H9 (cell line): ENCODE data around the gene SVEP1. TPM values are rescaled to one million over a fixed set of nuclear protein-coding genes. Genes with fewer than 3 reads are reported as not detected.

Source experiments
- DNase-seq: peaks from one replicate; pipeline ENCODE4 v3.0.0-alpha.2; 2017
- H2AFZ ChIP-seq: one replicate; pipeline ENCODE4 v1.6.1; 2013; ENCODE audit warnings: mild to moderate bottlenecking, low read length, control low read depth, moderate library complexity
- H2AK5ac ChIP-seq: 2 replicates; pipeline ENCODE4 v1.6.1; 2013; ENCODE audit warnings: low read length, control low read depth, mixed read lengths; ENCODE audit not compliant: insufficient read length
- H2BK120ac ChIP-seq: one replicate; pipeline ENCODE4 v1.6.1; 2013; ENCODE audit warnings: low read depth, mild to moderate bottlenecking, low read length, control low read depth, inconsistent platforms; ENCODE audit not compliant: poor library complexity, severe bottlenecking
- H2BK12ac ChIP-seq: 2 replicates; pipeline ENCODE4 v1.6.1; 2013; ENCODE audit warnings: low read length, control low read depth, mixed read lengths, low read depth; ENCODE audit not compliant: insufficient read length
- H2BK15ac ChIP-seq: 2 replicates; pipeline ENCODE4 v1.6.1; 2013; ENCODE audit warnings: low read depth, low read length, control low read depth
- H2BK20ac ChIP-seq: one replicate; pipeline ENCODE4 v1.6.1; 2013; ENCODE audit warnings: low read depth, mild to moderate bottlenecking, low read length, control low read depth, inconsistent platforms; ENCODE audit not compliant: poor library complexity, severe bottlenecking
- H2BK5ac ChIP-seq: 2 replicates; pipeline ENCODE4 v1.6.1; 2013; ENCODE audit warnings: low read length, control low read depth, mixed read lengths; ENCODE audit not compliant: insufficient read length
- H3K14ac ChIP-seq: 2 replicates; pipeline ENCODE4 v1.6.1; 2013; ENCODE audit warnings: low read length, control low read depth; ENCODE audit not compliant: insufficient read depth
- H3K18ac ChIP-seq: 2 replicates; pipeline ENCODE4 v1.6.1; 2013; ENCODE audit warnings: low read depth, mild to moderate bottlenecking, mixed read lengths, low read length, control low read depth; ENCODE audit not compliant: insufficient read length
- H3K23ac ChIP-seq: 2 replicates; pipeline ENCODE4 v1.6.1; 2013; ENCODE audit warnings: low read length, control low read depth, mixed read lengths, low read depth; ENCODE audit not compliant: insufficient read length
- H3K23me2 ChIP-seq: 2 replicates; pipeline ENCODE4 v1.6.1; 2013; ENCODE audit warnings: low read depth, mild to moderate bottlenecking, mixed read lengths, low read length, control low read depth; ENCODE audit not compliant: insufficient read length, poor library complexity, severe bottlenecking
- H3K27ac ChIP-seq: 2 replicates; pipeline ENCODE4 v1.5.1; 2013; ENCODE audit warnings: low read length, control low read depth, mixed read lengths, low read depth; ENCODE audit not compliant: insufficient read length
- H3K27me3 ChIP-seq: 2 replicates; pipeline ENCODE4 v1.6.1; 2013; ENCODE audit warnings: low read length, control low read depth, inconsistent platforms; ENCODE audit not compliant: insufficient read depth
- H3K4ac ChIP-seq: 2 replicates; pipeline ENCODE4 v1.6.1; 2013; ENCODE audit warnings: low read depth, mild to moderate bottlenecking, control low read depth, inconsistent platforms, low read length, moderate library complexity
- H3K4me1 ChIP-seq: 2 replicates; pipeline ENCODE4 v1.6.1; 2013; ENCODE audit warnings: low read length, control low read depth, inconsistent platforms; ENCODE audit not compliant: insufficient read depth
- H3K4me2 ChIP-seq: 2 replicates; pipeline ENCODE4 v1.6.1; 2013; ENCODE audit warnings: low read length, control low read depth, mixed read lengths; ENCODE audit not compliant: insufficient read length, insufficient read depth
- H3K56ac ChIP-seq: 2 replicates; pipeline ENCODE4 v1.6.1; 2013; ENCODE audit warnings: low read depth, mild to moderate bottlenecking, mixed read lengths, low read length, control low read depth; ENCODE audit not compliant: insufficient read length
- H3K79me1 ChIP-seq: 2 replicates; pipeline ENCODE4 v1.6.1; 2013; ENCODE audit warnings: low read depth, mild to moderate bottlenecking, moderate library complexity, low read length, control low read depth, inconsistent platforms; ENCODE audit not compliant: insufficient read depth, poor library complexity, severe bottlenecking
- H3K79me2 ChIP-seq: 2 replicates; pipeline ENCODE4 v1.6.1; 2013; ENCODE audit warnings: low read length, control low read depth, inconsistent platforms; ENCODE audit not compliant: insufficient read depth
- H3K9ac ChIP-seq: 2 replicates; pipeline ENCODE4 v1.6.1; 2013; ENCODE audit warnings: low read length, control low read depth, mixed read lengths; ENCODE audit not compliant: insufficient read length; ENCODE audit errors: extremely low read depth
- H3K9me3 ChIP-seq: one replicate; pipeline ENCODE4 v1.6.1; 2013; ENCODE audit warnings: low read depth, low read length, inconsistent platforms; ENCODE audit not compliant: control insufficient read depth
- H3T11ph ChIP-seq: one replicate; pipeline ENCODE4 v1.6.1; 2013; ENCODE audit warnings: mild to moderate bottlenecking, low read length, control low read depth, inconsistent platforms
- H4K20me1 ChIP-seq: one replicate; pipeline ENCODE4 v1.6.1; 2013; ENCODE audit not compliant: control insufficient read depth, insufficient read length, insufficient read depth
- H4K5ac ChIP-seq: 2 replicates; pipeline ENCODE4 v1.6.1; 2013; ENCODE audit warnings: low read depth, mild to moderate bottlenecking, mixed read lengths, low read length, control low read depth; ENCODE audit not compliant: insufficient read length
- H4K8ac ChIP-seq: replicated peaks from 2 replicates; pipeline ENCODE4 v1.6.1; 2013; ENCODE audit warnings: low read length, control low read depth, mixed read lengths, low read depth; ENCODE audit not compliant: insufficient read length
- H4K91ac ChIP-seq: 2 replicates; pipeline ENCODE4 v1.6.1; 2013; ENCODE audit warnings: low read depth, mild to moderate bottlenecking, moderate library complexity, mixed read lengths, low read length, control low read depth; ENCODE audit not compliant: insufficient read length
- H3K27ac Mint-ChIP-seq, 3 experiments: 2 replicates in 2 of 3; 3 replicates in 1 of 3; pipeline ENCODE4 v1.8.0; 2020 to 2021; ENCODE audit warnings: mixed read lengths in 3 of 3, mild to moderate bottlenecking in 1 of 3, moderate library complexity in 1 of 3
- H3K27me3 Mint-ChIP-seq: 2 replicates; pipeline ENCODE4 v1.8.0; 2021; ENCODE audit warnings: low read depth, mild to moderate bottlenecking, moderate library complexity, mixed read lengths
- H3K36me3 Mint-ChIP-seq, 3 experiments: 2 replicates in 2 of 3; 3 replicates in 1 of 3; pipeline ENCODE4 v1.8.0; 2020 to 2021; ENCODE audit warnings: low read depth in 3 of 3, mixed read lengths in 3 of 3; ENCODE audit not compliant: insufficient read depth in 1 of 3
- H3K4me1 Mint-ChIP-seq, 2 experiments: 2 replicates each; pipeline ENCODE4 v1.8.0; 2020; ENCODE audit warnings: mixed read lengths in 2 of 2
- H3K4me3 Mint-ChIP-seq, 2 experiments: 2 replicates in 1 of 2; 3 replicates in 1 of 2; pipeline ENCODE4 v1.8.0; 2020 to 2021; ENCODE audit warnings: mild to moderate bottlenecking in 2 of 2, mixed read lengths in 2 of 2, moderate library complexity in 1 of 2
- H3K9me3 Mint-ChIP-seq, 2 experiments: 2 replicates in 1 of 2; 3 replicates in 1 of 2; pipeline ENCODE4 v1.8.0; 2020; ENCODE audit warnings: mild to moderate bottlenecking in 2 of 2, mixed read lengths in 2 of 2, moderate library complexity in 1 of 2
- CTCF ChIP-seq: fragments of 200-600 bp; sonication (generic); conservative IDR thresholded peaks from 3 replicates; pipeline ENCODE4 v1.8.0; 2021; ENCODE audit warnings: antibody characterized with exemption, mild to moderate bottlenecking
- WGBS: extraction: QIAGEN DNeasy Blood & Tissue Kit; methylation state at CpG from one replicate; pipeline ENCODE4 v1.1.7; 2013; ENCODE audit warnings: missing lambda C conversion rate, low lambda C conversion rate, mixed read lengths; ENCODE audit not compliant: insufficient read length; ENCODE audit errors: extremely low coverage; 5-methylcytosine and 5-hydroxymethylcytosine counted together
- total RNA-seq: library from RNA; stranded (reverse); gene quantifications from 2 replicates; pipeline ENCODE4 v1.2.1, GENCODE V29; 2021

The SVEP1 gene
- total RNA-seq, 1 experiment from 2014 or later: 0.17 TPM

- no peaks in the 10 kb centered on the region for H3K9me3 ChIP-seq
- H3K18ac ChIP-seq: no peak overlapping the region
- DNase-seq: no peak
- Mint-ChIP-seq H3K9me3 (no peaks in the 10 kb centered on the region; a peak in 1 of 5 replicates), H3K4me1 (peaks cover 5 to 8% of the 10 kb centered on the region in 2 experiments), H3K27me3 (peaks cover 16% of the 10 kb centered on the region), H3K36me3 (no peaks in the 10 kb centered on the region), H3K27ac (no peak overlapping the region), H3K4me3 (no peak overlapping the region)
- no peaks in the 10 kb centered on the region for H4K20me1 ChIP-seq
- no peak overlapping the region for H3K56ac ChIP-seq
- H3K14ac ChIP-seq: no peak overlapping the region
- no peaks in the 10 kb centered on the region for H3K23me2 ChIP-seq
- H4K91ac ChIP-seq: no peak overlapping the region
- H2AK5ac ChIP-seq: no peak overlapping the region
- H2BK20ac ChIP-seq: no peak overlapping the region
- H3K4me2 ChIP-seq: no peak overlapping the region
- no peak overlapping the region for H3K27ac ChIP-seq
- no peaks in the 10 kb centered on the region for H3K79me1 ChIP-seq
- no peak overlapping the region for H3K9ac ChIP-seq
- no peaks in the 10 kb centered on the region for H3K79me2 ChIP-seq
- no peak overlapping the region for H2BK15ac ChIP-seq
- no peak overlapping the region for H4K8ac ChIP-seq
- no peak overlapping the region for H3K4ac ChIP-seq
- no peak overlapping the region for H3T11ph ChIP-seq
- no CpG with 5 or more reads among the region's 6 CpGs for WGBS
- H2BK5ac ChIP-seq: no peak overlapping the region
- no peaks in the 10 kb centered on the region; the same call in 1 of the 2 replicates for H3K4me1 ChIP-seq
- H3K23ac ChIP-seq: no peak overlapping the region
- peak overlapping the region; percentile 36 for H2AFZ ChIP-seq
- no peak for TF ChIP-seq CTCF
- H3K27me3 ChIP-seq: no peaks in the 10 kb centered on the region; the same call in 1 of the 2 replicates
- H4K5ac ChIP-seq: no peak overlapping the region
- no peak overlapping the region for H2BK120ac ChIP-seq
- H2BK12ac ChIP-seq: no peak overlapping the region
These were observed 6.2 kb downstream of the SVEP1 start for GRCh38 chr9:110573305-110573704.
